Fibroblast of the conjunctiva (primary cell): ENCODE data around the gene URAD.
A peak's percentile ranks its signal among the peaks of the same experiment; 100 is the strongest.

ENCODE experiments used
- DNase-seq: peaks from one replicate; pipeline ENCODE4 v3.0.0-alpha.2; 2010; ENCODE audit warnings: low read depth

Gene URAD

DNA sequence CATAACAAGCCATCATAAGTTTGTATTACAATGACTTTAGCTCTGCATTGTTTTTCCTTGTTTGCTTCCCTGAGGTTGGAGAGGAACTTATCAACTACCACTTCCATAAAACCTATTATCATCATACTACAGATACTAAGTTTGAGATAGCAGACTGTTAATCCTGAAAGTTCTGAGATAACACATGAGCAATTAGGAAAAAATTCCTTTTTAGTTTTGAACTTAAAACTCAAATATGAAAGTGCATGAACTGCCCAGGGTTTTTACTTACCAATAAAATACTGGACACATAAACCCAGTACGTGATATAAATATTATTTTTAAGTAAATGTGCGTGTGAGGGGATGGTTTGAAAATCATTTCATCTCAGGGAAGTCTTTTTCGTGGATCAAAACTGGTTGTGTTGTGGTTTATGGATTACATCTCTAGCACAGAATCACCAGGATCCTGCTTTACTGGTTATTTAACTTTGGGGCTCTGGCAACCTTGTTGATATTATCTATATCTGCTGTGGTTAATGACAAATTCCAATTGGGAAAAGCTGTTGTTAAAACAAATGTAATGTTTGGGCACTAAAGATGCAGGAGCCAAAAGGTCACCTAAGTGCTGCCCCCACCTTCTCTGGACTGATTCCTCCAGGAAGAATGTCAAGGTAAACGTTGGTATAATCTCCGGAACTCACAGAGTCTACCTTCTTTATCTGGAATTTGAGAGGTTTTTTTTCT is 31.8 kb downstream of the URAD start:
- no peak for DNase-seq

DNA sequence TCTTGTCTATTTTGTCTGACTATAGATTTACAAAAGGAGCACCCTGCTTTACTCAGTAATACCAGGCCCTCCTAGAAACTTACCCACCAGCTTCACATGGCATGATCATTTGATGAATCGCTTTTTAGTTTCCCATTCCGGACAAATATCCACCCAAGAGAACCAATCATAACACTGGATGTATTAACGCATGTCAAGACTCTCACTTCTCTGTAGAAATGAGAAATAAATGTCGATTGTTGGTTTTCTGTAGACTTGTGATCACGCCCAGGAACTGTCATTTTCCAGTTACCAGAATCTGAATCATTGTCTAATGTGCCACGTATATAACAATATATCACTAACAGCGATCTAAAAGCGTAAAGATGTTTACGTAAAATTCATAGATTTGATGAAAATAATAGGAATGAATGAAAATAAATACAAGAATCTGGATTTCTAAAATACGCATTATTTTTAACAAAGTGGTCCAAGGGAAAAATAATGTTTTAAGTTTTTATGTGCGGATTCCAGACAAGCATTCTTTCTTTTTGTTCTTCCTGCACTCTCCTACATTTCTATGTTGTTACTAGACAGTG is 33.4 kb downstream of the URAD start:
- no peak for DNase-seq

DNA sequence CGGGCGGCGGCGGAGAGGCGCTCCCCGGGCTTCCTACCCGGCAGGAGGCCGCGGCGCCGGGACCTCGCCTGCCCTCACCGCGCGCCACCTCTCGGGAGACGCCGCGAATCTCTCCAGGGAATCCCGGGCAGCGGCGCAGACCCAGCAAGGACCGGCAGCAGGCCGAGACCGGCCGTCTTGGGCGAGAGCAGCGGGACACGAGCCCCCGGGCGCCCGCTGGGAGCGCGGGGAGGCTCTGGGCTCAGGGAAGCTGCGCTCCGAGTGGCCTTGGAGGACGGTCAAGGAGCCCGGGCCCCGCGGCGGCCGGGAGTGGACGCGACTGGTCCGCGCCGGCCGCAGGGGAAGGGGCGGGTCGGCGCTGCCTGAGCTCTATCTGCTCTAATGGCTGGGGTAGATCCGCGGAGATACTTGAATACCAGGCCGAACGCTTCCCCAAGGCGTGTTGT is 34.1 kb downstream of the URAD start:
- no peak for DNase-seq

DNA sequence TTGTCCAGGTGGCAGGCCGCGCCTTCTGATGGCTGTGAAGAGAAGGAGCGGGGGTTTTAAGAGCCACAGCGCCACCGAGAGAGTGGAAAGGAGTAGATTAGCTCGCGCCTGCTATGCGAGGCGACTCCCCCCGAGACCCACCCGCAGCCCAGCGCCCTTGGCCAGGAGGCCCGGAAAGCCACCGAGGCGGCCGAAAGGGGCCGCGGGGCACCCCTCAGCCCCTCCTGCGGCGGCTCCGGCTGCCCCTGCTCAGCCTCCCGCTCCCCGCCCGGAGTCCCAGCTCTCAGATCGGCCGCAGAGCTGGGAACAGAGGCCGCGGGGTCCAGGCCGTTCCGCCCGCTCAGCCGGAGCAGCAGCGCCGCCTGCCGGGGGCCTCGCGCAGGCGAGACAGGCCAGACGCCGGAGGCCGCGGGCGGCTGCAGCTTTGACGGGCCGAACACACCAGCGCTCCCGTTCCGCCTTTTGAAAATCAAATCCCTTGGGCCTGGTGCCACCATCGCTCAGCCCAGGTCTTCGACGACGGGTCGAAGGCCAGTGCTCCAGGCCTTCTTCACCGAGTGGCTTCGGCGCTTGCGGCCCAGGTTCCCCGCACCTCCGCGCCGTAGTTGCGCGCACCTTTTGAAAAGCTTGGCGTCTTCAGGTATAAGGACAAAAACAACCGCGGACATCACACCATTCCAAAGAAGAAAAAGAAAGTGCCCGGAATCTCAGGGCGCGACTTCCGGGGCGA is 34.7 kb downstream of the URAD start:
- peak; percentile 28 for DNase-seq

DNA sequence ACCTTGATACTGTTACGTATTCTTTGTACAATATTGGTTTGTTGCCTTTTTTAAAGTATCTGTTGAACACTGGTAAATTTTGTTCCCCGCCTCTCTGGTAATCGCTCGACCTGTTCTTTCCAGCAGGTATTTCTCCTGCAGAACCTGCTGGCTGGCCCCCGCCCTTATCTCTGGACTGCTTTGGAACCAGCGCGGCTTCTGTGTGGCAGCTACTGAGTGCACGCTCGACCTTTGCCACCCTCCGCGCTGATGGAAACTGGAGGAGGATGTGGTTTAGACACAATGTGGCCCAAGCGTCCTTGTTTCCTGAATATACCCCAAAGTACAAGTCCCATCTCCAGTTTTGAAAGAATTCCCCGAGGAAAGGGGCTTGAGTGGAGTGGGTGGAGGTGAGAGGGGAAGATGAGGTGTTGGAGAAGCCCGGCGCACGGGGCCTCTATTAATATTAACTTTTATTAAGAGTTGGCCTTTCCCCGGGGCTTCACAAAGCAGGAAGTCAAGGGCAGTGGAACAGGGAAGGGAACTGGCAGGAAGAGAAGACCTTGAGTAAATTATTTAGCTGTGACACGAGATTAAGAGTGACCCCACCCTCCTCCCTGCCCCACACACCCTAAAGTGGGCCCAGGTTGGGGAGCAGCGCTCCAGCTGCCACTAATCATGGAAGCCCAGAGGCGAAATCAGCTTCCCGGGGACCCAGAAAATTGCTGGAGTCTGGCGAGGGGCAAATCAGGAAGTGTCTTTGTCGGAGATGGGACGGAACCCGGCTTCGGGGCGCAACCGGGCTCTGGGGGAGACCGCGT is 35.4 kb downstream of the URAD start:
- no peak for DNase-seq

DNA sequence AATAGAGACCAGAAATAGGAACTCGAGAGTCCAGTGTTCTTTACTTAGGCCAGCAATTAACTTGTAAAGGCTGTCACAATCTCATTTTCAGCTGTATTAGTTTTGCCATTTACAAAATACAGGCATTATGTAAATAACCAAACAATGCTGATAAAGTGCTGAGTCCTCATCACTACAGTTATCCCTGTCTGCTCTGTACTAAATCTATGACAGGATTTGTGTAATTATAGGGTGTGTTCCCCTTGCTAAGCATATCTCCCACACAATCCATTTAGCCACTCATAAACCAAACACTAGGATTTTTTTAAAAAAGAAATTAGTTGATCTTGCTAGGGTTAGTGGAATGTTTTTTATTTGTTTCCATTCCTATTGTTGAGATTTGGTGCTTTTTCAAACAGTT is 45.5 kb downstream of the URAD start:
- no peak for DNase-seq

DNA sequence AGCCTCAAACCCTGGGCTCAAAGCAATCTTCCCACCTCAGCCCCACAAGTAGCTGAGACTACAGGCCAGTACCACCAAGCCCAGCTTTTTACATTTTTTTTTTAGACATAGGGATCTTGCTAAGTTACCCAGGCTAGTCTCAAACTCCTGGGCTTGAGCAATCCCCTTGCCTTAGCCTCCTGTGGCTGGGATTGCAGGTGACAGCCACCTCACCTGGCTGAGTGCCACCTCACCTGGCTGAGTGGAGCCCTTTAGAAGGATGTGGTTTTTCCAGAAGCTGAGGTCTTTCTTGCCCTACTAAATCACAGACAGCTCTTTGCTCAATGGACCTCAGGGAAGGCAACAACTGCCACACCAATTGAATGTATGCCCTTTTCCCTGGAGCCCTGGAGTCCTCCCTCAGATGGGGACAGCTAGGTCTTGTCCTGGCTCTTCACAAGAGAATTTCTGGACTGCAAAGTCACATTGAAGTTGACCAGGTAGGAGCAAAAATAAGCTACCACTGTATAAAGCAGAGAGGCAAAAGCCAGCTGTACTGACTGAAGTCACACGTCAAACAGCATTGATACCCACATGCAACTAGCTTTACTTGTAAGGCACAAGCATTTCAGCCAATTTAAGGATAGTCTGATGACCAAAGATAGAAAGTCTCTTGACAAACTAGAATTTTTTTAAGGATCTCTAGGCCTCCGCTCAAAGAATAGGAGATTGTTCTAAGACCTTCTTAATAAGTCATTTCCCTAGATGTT is 54.7 kb downstream of the URAD start:
- no peak for DNase-seq

DNA sequence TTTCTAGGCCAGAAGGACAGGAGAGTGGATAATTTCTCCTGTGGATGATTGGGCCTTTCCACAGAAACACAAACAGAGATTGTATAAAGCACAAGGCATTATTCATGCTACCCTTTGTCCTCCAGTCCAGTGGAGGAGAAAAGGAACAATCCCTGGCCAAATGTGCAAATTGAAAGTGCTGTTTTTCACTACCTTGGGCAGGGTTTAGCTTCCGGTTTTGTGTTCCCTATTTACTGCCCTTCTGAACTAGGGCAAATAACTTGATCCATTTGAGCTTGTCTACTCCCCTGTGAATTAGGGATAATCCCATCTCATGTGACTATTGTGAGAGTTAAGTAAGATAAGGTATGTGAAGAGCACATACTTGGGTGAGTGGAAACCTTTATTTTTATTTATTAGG is 55.4 kb downstream of the URAD start:
- no peak for DNase-seq

DNA sequence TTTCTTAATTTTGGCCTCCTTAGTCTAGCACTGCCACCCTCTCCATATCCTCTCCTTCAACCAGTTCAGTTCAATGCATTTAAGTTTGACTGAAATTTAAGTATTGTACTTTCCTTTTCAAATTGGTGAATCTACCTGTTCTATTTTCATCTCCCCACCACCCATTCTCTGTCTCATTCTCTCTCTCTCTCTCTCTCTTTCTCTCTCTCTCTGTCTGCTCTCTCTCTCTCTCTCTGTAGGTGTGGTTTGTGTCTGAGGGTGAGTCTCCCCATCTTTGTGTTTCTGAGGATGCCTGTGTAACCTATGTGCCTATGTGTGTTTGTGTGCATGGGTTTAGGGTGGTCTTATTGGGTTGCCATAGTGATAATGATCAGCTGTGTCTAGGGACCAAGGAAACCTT is 58.6 kb downstream of the URAD start:
- no peak for DNase-seq

DNA sequence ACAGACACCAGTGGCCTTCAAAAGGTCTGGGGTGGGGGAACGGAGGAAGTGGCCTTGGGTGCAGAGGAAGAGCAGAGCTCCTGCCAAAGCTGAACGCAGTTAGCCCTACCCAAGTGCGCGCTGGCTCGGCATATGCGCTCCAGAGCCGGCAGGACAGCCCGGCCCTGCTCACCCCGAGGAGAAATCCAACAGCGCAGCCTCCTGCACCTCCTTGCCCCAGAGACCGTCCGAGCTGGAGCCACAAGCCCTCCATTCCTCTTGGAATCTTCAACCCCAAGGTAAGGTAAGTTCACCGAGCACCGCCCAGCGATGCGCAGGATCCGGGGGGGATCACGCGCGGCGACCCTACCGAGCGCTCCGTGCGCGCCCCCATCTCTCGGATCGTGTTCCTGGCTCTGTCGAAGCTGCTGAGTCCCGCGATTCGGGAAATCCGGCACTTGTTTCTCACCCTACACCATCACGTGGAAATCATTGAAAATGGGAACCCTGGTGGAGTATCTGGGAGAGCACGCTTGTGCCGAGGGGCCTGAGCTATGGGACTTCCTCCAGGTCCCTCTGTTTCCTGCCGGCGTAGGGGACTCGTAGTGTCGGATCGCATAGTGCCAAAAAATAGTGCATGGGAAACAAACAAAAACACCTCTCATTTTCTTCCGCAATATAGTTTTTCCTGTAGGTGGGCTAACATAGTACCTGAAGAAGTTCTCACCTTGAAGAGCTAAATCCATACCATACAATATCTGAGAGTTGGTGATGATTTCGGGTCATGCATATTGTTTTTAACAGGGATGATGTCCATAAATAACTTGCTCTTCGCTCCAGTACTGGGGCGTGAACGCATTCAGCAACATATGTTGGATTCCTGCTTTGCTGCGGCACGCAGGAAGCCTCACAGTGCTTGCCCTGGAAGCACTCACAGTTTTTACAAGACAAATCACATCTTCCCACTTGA is 59.4 kb downstream of the URAD start:
- DNase-seq = no peak

DNA sequence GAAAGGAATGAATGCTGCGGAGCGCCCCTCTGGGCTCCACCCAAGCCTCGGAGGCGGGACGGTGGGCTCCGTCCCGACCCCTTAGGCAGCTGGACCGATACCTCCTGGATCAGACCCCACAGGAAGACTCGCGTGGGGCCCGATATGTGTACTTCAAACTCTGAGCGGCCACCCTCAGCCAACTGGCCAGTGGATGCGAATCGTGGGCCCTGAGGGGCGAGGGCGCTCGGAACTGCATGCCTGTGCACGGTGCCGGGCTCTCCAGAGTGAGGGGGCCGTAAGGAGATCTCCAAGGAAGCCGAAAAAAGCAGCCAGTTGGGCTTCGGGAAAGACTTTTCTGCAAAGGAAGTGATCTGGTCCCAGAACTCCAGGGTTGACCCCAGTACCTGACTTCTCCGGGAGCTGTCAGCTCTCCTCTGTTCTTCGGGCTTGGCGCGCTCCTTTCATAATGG is 60.1 kb downstream of the URAD start:
- DNase-seq = no peak
